Thymus (tissue), 11 donors: Measurements from ENCODE around the gene HS3ST4. TPM values are rescaled to one million over a fixed set of nuclear protein-coding genes. Genes with fewer than 3 reads are reported as not detected.

Source experiments
- DNase-seq, 9 donors: peaks; one replicate each; pipeline ENCODE4 v3.0.0-alpha.2; 2013; ENCODE audit warnings: low spot score in 9 of 9, low read depth in 6 of 9, missing footprints in 1 of 9
- H3K27ac ChIP-seq, 2 donors: one replicate each; pipeline ENCODE4 v1.5.1; 2013; ENCODE audit warnings: control low read depth in 1 of 2, low read depth in 1 of 2, low read length in 1 of 2, mild to moderate bottlenecking in 1 of 2, moderate library complexity in 1 of 2
- H3K27me3 ChIP-seq, 2 donors: one replicate each; pipeline ENCODE4 v1.5.1; 2013; ENCODE audit warnings: low read length in 1 of 2; ENCODE audit not compliant: control insufficient read depth in 2 of 2, insufficient read depth in 1 of 2
- H3K36me3 ChIP-seq, 2 donors: one replicate each; pipeline ENCODE4 v1.5.1; 2013; ENCODE audit warnings: low read length in 1 of 2, mild to moderate bottlenecking in 1 of 2, moderate library complexity in 1 of 2; ENCODE audit not compliant: control insufficient read depth in 2 of 2, insufficient read depth in 2 of 2
- H3K4me1 ChIP-seq, 2 donors: one replicate each; pipeline ENCODE4 v1.5.1; 2013; ENCODE audit warnings: low read length in 2 of 2; ENCODE audit not compliant: control insufficient read depth in 2 of 2, insufficient read depth in 2 of 2
- H3K4me3 ChIP-seq, 2 donors: one replicate each; pipeline ENCODE4 v1.5.1; 2013; ENCODE audit warnings: low read length in 2 of 2, control low read depth in 1 of 2, mild to moderate bottlenecking in 1 of 2
- H3K9me3 ChIP-seq, 2 donors: one replicate each; pipeline ENCODE4 v1.5.1; 2013; ENCODE audit warnings: low read length in 1 of 2, mild to moderate bottlenecking in 1 of 2; ENCODE audit not compliant: control insufficient read depth in 2 of 2, insufficient read depth in 1 of 2
- WGBS: extraction: QIAGEN DNeasy Blood & Tissue Kit; methylation state at CpG from one replicate; pipeline ENCODE4 v1.1.7; 2013; 5-methylcytosine and 5-hydroxymethylcytosine counted together
- polyA plus RNA-seq: library from polyadenylated mRNA; stranded (reverse); fragments of 200-250 nt; gene quantifications from one replicate; pipeline ENCODE4 v1.2.3, GENCODE V29; 2013
- total RNA-seq: library from RNA; stranded (reverse); fragments of 120-200 nt; gene quantifications from one replicate; pipeline ENCODE4 v1.2.4, GENCODE V29; 2013
- donor health status: healthy.

HS3ST4 gene
- total and polyA plus RNA-seq, 2 donors: 0.05 to 0.18 TPM

DNA sequence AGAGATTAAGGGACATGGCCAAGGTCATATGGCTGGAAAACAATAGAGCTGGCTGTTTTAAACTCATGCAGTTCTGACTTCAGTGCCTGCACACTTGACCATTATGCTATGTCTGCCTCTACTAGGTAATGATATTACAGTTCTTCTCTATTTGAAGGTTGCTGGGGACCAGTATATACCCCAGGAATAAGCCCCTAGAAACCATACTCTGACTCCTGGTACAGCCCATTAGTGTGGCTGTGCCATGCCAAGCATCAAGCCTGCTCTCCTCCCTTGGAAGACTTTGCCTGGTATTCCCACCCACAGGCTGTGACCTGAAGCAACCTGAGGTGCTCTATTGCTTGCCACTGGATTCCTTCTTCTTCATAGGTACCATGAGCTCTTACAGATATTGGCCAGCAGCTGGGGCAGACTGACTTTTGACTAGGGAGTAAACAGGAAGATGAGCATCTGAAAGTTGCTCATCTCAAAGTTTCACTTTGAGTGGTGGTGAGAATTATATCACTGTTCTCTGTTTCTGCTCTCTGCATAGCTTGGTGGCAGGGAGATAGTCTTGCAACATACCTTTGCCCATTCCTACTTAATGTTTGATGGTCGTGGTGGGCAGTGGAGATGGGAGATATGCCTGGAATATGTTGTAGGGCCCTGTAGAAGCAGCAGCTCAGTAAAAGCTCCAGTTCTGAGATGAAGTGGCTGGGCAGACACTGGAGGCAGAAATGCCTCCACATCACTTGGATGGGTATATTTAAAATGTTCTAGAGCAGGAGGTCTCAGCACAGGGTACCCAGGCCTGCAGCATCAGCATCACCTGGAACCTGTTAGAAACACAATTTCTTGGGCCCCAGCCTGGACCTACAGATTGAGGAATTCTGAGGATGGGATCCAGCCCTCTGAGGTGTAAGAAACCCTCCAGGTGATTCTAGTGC, 274.7 kb downstream of the HS3ST4 start:
- WGBS: 74% methylated on average over 1 of the region's 1 CpG

DNA sequence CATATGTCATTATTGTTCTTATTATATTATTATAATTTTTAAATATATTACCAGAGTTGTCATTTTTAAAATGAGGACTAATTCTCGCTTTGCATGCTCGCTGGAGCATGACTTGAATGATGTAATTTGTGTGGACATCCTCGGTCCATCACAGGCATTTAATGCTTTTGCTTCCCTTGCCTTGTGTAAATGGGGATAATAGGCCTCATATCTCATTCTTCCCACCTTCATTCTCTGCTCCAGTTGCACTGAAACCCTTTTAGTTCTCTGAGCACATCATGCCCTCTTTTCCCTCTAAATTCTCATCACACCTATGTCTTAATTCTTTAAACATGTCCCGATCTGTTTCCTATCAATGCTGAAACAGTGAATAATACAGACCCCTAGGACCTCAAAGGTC, 285.4 kb downstream of the HS3ST4 start:
- Histone ChIP-seq H3K9me3 (no peaks in the 10 kb centered on the region), H3K4me1 (no peaks in the 10 kb centered on the region), H3K27ac (no peak overlapping the region), H3K36me3 (no peaks in the 10 kb centered on the region), H3K4me3 (no peak overlapping the region), H3K27me3 (no peaks in the 10 kb centered on the region)
- no peak for DNase-seq
- WGBS: 92% methylated on average over 4 of the region's 4 CpGs

More for the DNA sequence above, 274.7 kb downstream of the HS3ST4 start:
- no peak for DNase-seq
- Histone ChIP-seq H3K27me3 (no peaks in the 10 kb centered on the region), H3K27ac (no peak overlapping the region), H3K4me3 (no peak overlapping the region), H3K36me3 (no peaks in the 10 kb centered on the region), H3K4me1 (no peaks in the 10 kb centered on the region), H3K9me3 (no peaks in the 10 kb centered on the region)

DNA sequence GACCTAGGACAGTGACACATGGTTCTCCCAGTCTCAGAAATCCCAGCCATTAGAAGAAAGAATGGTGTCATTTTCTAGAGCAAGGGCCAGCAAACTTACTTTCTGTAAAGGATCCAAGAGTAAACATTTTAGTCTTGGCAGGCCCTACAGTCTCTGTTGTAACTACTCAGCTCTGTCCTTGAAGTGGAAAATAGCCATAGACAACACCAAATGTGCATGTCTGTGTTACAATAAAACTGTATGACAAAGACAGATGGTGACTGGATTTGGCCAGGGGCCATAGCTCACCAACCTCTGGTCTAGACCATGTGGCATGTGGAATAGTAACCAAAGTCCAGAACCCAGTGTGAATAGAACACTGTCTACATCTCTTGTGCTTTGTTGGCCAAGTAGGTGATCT, 286.5 kb downstream of the HS3ST4 start:
- no peak for DNase-seq
- no peaks in the 10 kb centered on the region for H3K36me3 ChIP-seq
- no peaks in the 10 kb centered on the region for H3K4me1 ChIP-seq
- H3K27ac ChIP-seq: no peak overlapping the region
- H3K4me3 ChIP-seq: no peak overlapping the region
- H3K9me3 ChIP-seq: no peaks in the 10 kb centered on the region
- no peaks in the 10 kb centered on the region for H3K27me3 ChIP-seq

DNA sequence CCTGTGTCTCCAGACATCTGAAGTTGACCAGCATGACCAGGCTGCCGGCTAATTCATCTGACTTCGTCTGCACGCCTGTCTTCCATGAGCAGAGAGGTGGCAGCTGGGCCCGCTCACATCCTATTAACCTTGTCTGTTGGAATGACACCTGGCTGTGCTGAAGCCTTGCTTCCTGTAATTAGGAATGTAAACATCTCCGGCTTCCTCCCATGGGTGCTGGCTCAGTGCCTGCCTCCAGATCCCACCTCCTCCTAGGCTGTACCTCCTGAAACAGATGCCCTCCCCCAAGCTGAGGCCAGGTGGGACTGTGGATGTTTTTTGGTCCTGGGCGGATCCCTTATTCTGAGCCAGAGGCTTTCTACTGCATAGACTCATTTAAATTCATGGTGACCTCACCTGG, 296.3 kb downstream of the HS3ST4 start:
- Histone ChIP-seq H3K4me1 (no peaks in the 10 kb centered on the region), H3K4me3 (no peak overlapping the region), H3K36me3 (no peaks in the 10 kb centered on the region), H3K27me3 (no peaks in the 10 kb centered on the region), H3K27ac (no peak overlapping the region), H3K9me3 (no peaks in the 10 kb centered on the region)
- no peak for DNase-seq
- 88% methylated on average over 6 of the region's 6 CpGs for WGBS

DNA sequence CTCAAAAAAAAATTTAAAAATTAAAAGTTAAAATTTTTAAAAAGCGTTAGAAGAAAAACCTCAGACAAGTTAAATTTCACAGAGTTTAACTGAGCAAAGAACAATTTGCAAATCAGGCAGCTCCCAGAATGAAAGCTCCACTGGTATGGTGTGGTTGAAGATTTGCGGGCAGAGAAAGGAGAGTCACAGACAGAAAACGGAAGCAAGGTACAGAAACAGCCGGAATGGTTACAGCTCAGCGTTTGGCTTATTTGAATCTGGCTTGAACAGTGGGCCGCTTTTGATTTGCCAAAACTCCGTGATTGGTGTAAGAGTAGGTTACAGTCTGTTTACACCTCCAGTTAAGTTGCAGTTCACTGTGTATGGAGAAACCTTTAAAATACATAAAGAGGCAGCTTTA, 297.1 kb downstream of the HS3ST4 start:
- Histone ChIP-seq H3K9me3 (no peaks in the 10 kb centered on the region), H3K27me3 (no peaks in the 10 kb centered on the region), H3K4me3 (no peak overlapping the region), H3K36me3 (no peaks in the 10 kb centered on the region), H3K27ac (no peak overlapping the region), H3K4me1 (no peaks in the 10 kb centered on the region)
- WGBS: 84% methylated on average over 7 of the region's 7 CpGs
- DNase-seq: no peak

DNA sequence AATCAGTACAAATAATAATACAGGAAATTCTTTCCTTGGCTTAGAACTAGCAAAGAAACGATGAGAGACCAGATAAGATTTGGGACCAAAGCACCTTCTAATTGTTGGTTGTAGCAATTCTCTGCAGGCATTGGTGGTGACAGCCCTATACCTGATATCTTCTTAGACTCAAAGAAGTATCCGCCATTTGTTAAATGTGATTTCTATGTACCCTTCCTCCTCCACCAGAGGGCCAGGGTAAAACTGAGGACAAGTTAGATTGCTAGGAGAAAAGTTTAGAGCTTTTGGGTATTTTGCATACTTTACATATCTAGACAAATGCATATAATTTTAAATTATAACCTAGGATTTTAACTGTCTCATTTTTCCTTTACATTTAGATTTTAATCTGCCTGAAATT, 304.3 kb downstream of the HS3ST4 start:
- no peak for DNase-seq
- 80% methylated on average over 2 of the region's 2 CpGs for WGBS
- H3K4me1 ChIP-seq: no peaks in the 10 kb centered on the region

DNA sequence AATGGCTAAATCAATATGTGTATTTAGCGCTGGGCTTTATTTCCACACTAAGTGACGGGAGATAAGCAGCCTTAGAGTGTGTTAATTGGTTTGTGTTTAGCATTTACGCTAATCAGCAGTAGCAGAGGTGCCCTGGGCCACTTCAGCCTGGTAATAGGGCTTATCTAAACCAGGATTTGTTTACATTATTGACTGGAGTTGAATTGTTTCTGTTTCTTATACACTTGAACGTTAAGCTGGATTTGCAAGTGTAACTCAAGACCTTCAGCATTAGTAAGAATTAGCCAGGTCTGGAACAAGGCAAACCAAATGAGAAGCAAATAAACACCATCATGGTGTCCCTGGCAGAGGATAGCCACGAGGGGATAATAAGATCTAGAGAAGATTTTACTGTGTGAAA, 313.6 kb downstream of the HS3ST4 start:
- Histone ChIP-seq H3K9me3 (no peaks in the 10 kb centered on the region), H3K27ac (no peak overlapping the region), H3K36me3 (no peaks in the 10 kb centered on the region), H3K4me1 (no peaks in the 10 kb centered on the region), H3K4me3 (no peak overlapping the region), H3K27me3 (no peaks in the 10 kb centered on the region)
- no peak for DNase-seq
- 74% methylated on average over 5 of the region's 5 CpGs for WGBS

More for the DNA sequence above, 304.3 kb downstream of the HS3ST4 start:
- H3K9me3 ChIP-seq: no peaks in the 10 kb centered on the region
- no peak overlapping the region for H3K4me3 ChIP-seq
- H3K27ac ChIP-seq: no peak overlapping the region
- no peaks in the 10 kb centered on the region for H3K36me3 ChIP-seq
- H3K27me3 ChIP-seq: no peaks in the 10 kb centered on the region

DNA sequence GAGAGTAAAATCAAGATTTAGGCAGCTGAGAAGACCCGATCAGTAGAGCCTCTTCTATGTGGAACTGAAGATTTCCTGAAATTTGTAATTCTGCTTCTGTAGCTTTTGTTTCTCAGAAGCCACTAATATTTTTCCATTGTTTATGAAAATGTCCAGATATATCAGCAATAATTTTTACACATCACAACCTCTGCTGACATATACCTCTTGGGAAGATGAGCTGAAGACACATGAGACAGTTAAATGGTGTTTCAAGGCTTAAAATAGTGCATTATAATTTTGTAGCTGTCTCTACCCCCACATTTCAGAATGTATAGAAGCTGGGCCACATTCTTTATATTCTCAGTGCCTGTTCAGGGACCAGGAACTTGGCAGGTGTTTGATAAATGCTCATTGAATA, 320.6 kb downstream of the HS3ST4 start:
- no peak for DNase-seq
- no peaks in the 10 kb centered on the region for H3K27me3 ChIP-seq
- no peaks in the 10 kb centered on the region for H3K36me3 ChIP-seq
- no peaks in the 10 kb centered on the region for H3K4me1 ChIP-seq
- H3K27ac ChIP-seq: no peak overlapping the region
- H3K4me3 ChIP-seq: no peak overlapping the region
- 90% methylated on average over 1 of the region's 1 CpG for WGBS
- H3K9me3 ChIP-seq: no peaks in the 10 kb centered on the region

DNA sequence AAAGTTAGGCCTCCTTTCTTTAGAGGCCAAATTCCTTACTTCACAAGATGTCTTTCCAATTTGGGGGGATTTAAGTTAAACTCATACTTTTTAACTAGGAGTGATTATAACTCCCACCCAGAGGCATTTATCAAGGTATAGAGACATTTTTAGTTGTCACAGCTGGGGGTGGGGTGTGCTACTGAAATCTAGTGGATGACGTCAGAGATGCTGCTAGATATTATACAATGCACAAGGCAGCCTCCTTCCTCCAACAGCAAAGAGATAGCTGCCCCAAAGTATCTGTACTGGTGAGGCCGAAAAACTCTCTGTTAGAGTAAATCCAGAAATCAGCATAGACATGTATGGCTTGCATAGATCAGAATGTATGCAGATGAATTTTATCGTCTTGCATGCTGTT, 324.0 kb downstream of the HS3ST4 start:
- no peaks in the 10 kb centered on the region for H3K9me3 ChIP-seq
- H3K4me1 ChIP-seq: no peaks in the 10 kb centered on the region
- H3K27ac ChIP-seq: no peak overlapping the region
- H3K4me3 ChIP-seq: no peak overlapping the region
- DNase-seq: no peak
- no peaks in the 10 kb centered on the region for H3K27me3 ChIP-seq
- H3K36me3 ChIP-seq: no peaks in the 10 kb centered on the region
- 98% methylated on average over 3 of the region's 3 CpGs for WGBS
